Astrocyte (in vitro differentiated cells and primary cell): ENCODE measurements around the gene TMEM220. TPM values are rescaled to one million over a fixed set of nuclear protein-coding genes. Genes with fewer than 3 reads are reported as not detected.

Experiments used
- DNase-seq: peaks from one replicate; pipeline ENCODE4 v3.0.0-alpha.2; 2010; ENCODE audit warnings: low read depth
- FAIRE-seq: peaks from 2 replicates; lab custom pipeline; 2011; peaks lifted over from hg19 to GRCh38; lab: Jason Lieb, UNC
- H2AFZ ChIP-seq: 2 replicates; pipeline ENCODE4 v1.6.0; 2012; ENCODE audit warnings: low read depth, low read length, inconsistent platforms
- H3K27ac ChIP-seq: 2 replicates; pipeline ENCODE4 v1.5.1; 2011; ENCODE audit warnings: low read depth, low read length, inconsistent platforms
- H3K27me3 ChIP-seq: 2 replicates; pipeline ENCODE4 v1.6.0; 2011; ENCODE audit warnings: low read length, inconsistent platforms; ENCODE audit not compliant: insufficient read depth
- H3K36me3 ChIP-seq: 2 replicates; pipeline ENCODE4 v1.5.1; 2011; ENCODE audit warnings: low read length, inconsistent platforms; ENCODE audit not compliant: insufficient read depth
- H3K4me1 ChIP-seq: 2 replicates; pipeline ENCODE4 v1.5.1; 2011; ENCODE audit warnings: low read length, inconsistent platforms; ENCODE audit not compliant: insufficient read depth
- H3K4me2 ChIP-seq: 2 replicates; pipeline ENCODE4 v1.6.0; 2012; ENCODE audit warnings: low read length, inconsistent platforms
- H3K4me3 ChIP-seq: 2 replicates; pipeline ENCODE4 v1.5.1; 2011; ENCODE audit warnings: low read depth, mild to moderate bottlenecking, low read length, inconsistent platforms; ENCODE audit not compliant: insufficient read depth
- H3K79me2 ChIP-seq: 2 replicates; pipeline ENCODE4 v1.6.0; 2012; ENCODE audit warnings: mild to moderate bottlenecking, low read length, inconsistent platforms; ENCODE audit not compliant: insufficient read depth
- H3K9ac ChIP-seq: 2 replicates; pipeline ENCODE4 v1.6.0; 2012; ENCODE audit warnings: mild to moderate bottlenecking, low read length, inconsistent platforms
- H3K9me3 ChIP-seq: 2 replicates; pipeline ENCODE4 v1.5.1; 2012; ENCODE audit warnings: low read depth, mild to moderate bottlenecking, low read length, inconsistent platforms; ENCODE audit not compliant: insufficient read depth
- H4K20me1 ChIP-seq: 2 replicates; pipeline ENCODE4 v1.6.0; 2012; ENCODE audit warnings: low read length, inconsistent platforms; ENCODE audit not compliant: insufficient read depth
- H3K27ac Mint-ChIP-seq: one replicate; pipeline ENCODE4 v1.8.0; 2021; ENCODE audit warnings: mild to moderate bottlenecking, mixed read lengths; ENCODE audit not compliant: unreplicated experiment
- H3K27me3 Mint-ChIP-seq: one replicate; pipeline ENCODE4 v1.8.0; 2021; ENCODE audit warnings: low read depth, mixed read lengths; ENCODE audit not compliant: unreplicated experiment
- H3K36me3 Mint-ChIP-seq: one replicate; pipeline ENCODE4 v1.8.0; 2021; ENCODE audit warnings: low read depth, mixed read lengths; ENCODE audit not compliant: unreplicated experiment
- H3K4me1 Mint-ChIP-seq: one replicate; pipeline ENCODE4 v1.8.0; 2021; ENCODE audit warnings: low read depth, mixed read lengths; ENCODE audit not compliant: unreplicated experiment
- H3K4me3 Mint-ChIP-seq: one replicate; pipeline ENCODE4 v1.8.0; 2021; ENCODE audit warnings: mild to moderate bottlenecking, moderate library complexity, mixed read lengths; ENCODE audit not compliant: unreplicated experiment
- H3K9me3 Mint-ChIP-seq: one replicate; pipeline ENCODE4 v1.8.0; 2021; ENCODE audit warnings: mild to moderate bottlenecking, mixed read lengths; ENCODE audit not compliant: unreplicated experiment
- EZH2 ChIP-seq: IDR thresholded peaks from 2 replicates; pipeline ENCODE4 v1.6.1; 2012; ENCODE audit warnings: mild to moderate bottlenecking, low read length, inconsistent platforms; ENCODE audit not compliant: insufficient read depth
- total RNA-seq: library from RNA; stranded (reverse); gene quantifications from 2 replicates; pipeline ENCODE4 v1.2.1, GENCODE V29; 2021
- TF ChIP-seq, protein P1 (sequence below): IDR thresholded peaks from 2 replicates; pipeline ENCODE4 v1.5.1; 2011; ENCODE audit warnings: low read depth, mild to moderate bottlenecking, inconsistent platforms, low read length, moderate library complexity; ENCODE audit not compliant: insufficient read depth

TMEM220 gene
- total RNA-seq, 1 donor from 2014 or later: 1.0 TPM

DNA sequence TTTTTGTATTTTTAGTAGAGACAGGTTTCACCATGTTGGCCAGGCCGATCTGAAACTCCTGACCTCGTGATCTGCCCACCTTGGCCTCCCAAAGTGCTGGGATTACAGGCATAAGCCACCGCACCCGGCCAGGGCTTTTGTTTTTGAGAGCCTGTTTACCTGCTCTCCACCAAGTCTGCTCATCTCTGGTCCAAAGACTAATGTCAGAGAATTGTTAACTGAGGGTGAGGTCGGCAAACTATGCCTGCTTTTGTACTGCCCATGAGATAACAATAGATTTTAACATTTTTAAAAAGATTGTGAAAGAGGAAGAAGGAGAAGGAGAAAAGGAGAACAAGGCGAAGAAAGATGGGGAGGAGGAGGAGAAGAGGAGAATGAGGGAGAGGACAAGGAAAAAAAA lies 48.1 kb upstream of the TMEM220 start:
- FAIRE-seq (no peak), DNase-seq (no peak)
- H3K27ac Mint-ChIP-seq: no peak overlapping the region
- H4K20me1 ChIP-seq: no peaks in the 10 kb centered on the region
- no peaks in the 10 kb centered on the region for H3K27me3 ChIP-seq
- TF ChIP-seq EZH2: no peak
- TF ChIP-seq, protein P1, sequence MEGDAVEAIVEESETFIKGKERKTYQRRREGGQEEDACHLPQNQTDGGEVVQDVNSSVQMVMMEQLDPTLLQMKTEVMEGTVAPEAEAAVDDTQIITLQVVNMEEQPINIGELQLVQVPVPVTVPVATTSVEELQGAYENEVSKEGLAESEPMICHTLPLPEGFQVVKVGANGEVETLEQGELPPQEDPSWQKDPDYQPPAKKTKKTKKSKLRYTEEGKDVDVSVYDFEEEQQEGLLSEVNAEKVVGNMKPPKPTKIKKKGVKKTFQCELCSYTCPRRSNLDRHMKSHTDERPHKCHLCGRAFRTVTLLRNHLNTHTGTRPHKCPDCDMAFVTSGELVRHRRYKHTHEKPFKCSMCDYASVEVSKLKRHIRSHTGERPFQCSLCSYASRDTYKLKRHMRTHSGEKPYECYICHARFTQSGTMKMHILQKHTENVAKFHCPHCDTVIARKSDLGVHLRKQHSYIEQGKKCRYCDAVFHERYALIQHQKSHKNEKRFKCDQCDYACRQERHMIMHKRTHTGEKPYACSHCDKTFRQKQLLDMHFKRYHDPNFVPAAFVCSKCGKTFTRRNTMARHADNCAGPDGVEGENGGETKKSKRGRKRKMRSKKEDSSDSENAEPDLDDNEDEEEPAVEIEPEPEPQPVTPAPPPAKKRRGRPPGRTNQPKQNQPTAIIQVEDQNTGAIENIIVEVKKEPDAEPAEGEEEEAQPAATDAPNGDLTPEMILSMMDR: no peak
- H3K36me3 ChIP-seq: no peaks in the 10 kb centered on the region
- H3K4me3 Mint-ChIP-seq: no peak overlapping the region
- H3K9me3 ChIP-seq: no peaks in the 10 kb centered on the region
- no peaks in the 10 kb centered on the region for H3K36me3 Mint-ChIP-seq
- H3K27me3 Mint-ChIP-seq: no peaks in the 10 kb centered on the region
- H3K9ac ChIP-seq: no peak overlapping the region
- no peaks in the 10 kb centered on the region for H3K4me1 ChIP-seq
- H3K9me3 Mint-ChIP-seq: peaks cover 4% of the 10 kb centered on the region
- no peak overlapping the region for H3K4me3 ChIP-seq
- H3K27ac ChIP-seq: no peak overlapping the region
- no peaks in the 10 kb centered on the region for H3K4me1 Mint-ChIP-seq
- H2AFZ ChIP-seq: no peak overlapping the region
- H3K4me2 ChIP-seq: no peak overlapping the region
- no peaks in the 10 kb centered on the region for H3K79me2 ChIP-seq

DNA sequence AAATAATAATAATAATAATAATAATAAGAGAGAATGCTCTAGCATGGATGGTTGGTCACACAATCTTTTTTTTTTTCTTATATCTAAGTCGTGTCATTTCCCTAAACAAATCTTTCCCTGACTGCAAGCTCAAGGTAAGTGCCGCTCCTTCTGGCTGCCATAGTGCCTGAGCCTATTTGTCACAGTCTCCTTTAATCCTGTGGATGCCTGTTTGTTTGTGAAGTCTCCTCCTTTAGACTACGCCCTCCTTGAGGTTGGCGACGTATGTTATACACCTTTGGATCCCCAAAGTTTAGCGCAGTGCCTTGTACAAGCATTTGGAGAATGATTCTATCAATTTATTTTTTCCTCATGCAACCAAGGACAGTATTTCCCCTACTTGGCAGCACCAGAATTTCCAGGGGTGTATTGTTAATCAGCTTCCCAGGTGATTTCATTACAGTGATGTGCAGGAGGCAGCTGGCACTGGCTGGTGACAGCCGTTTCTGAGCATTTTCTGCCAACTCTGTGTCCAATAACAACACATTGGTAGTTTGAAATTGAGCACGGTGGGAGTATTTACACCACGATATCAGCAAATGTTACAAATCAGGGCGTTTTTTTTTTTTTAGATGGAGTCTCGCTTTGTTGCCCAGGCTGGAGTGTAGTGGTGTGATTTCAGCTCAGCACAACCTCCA lies 47.4 kb upstream of the TMEM220 start:
- no peak for DNase-seq

More for the DNA sequence above, 47.4 kb upstream of the TMEM220 start:
- peaks cover 3% of the 10 kb centered on the region for H3K9me3 ChIP-seq
- no peak for FAIRE-seq
- H3K4me3 ChIP-seq: no peak overlapping the region
- H3K4me2 ChIP-seq: no peak overlapping the region
- H3K36me3 ChIP-seq: no peaks in the 10 kb centered on the region
- no peak for TF ChIP-seq EZH2
- TF ChIP-seq, protein P1: no peak
- no peak overlapping the region for H2AFZ ChIP-seq
- peaks cover 4% of the 10 kb centered on the region for H3K9me3 Mint-ChIP-seq
- no peak overlapping the region for H3K27ac Mint-ChIP-seq
- H3K27me3 ChIP-seq: no peaks in the 10 kb centered on the region
- H3K9ac ChIP-seq: no peak overlapping the region
- no peaks in the 10 kb centered on the region for H3K4me1 Mint-ChIP-seq
- no peak overlapping the region for H3K27ac ChIP-seq
- no peaks in the 10 kb centered on the region for H4K20me1 ChIP-seq
- no peaks in the 10 kb centered on the region for H3K36me3 Mint-ChIP-seq
- H3K27me3 Mint-ChIP-seq: no peaks in the 10 kb centered on the region
- no peak overlapping the region for H3K4me3 Mint-ChIP-seq
- H3K4me1 ChIP-seq: no peaks in the 10 kb centered on the region
- no peaks in the 10 kb centered on the region for H3K79me2 ChIP-seq
